Measurements from ENCODE around the gene COP1. TPM values are rescaled to one million over a fixed set of nuclear protein-coding genes. Genes with fewer than 3 reads are reported as not detected.

COP1 gene
- total and polyA plus RNA-seq, 8 donors: 12.3 to 33.1 (median 20.5) TPM

- intact Hi-C loops (cut with DNase I): no loop called here
- Histone ChIP-seq H3K27ac (no peak overlapping the region), H3K4me1 (peaks cover 0 to 7% (median 0%) of the 10 kb centered on the region in 3 donors), H3K27me3 (no peaks in the 10 kb centered on the region), H3K9me3 (no peaks in the 10 kb centered on the region), H3K36me3 (no peaks in the 10 kb centered on the region), H3K4me3 (no peak overlapping the region)
- WGBS, 2 donors: 91 to 92% methylated on average over 7 of the region's 7 CpGs
- no peak for TF ChIP-seq CTCF (IDR thresholded peaks at IDR 0.05)
- no peak for FAIRE-seq
- no peak for ATAC-seq
- DNase-seq: no peak
Measured at GRCh38 chr1:176195547-176195946, 11.5 kb downstream of the COP1 start.

- intact Hi-C loops (cut with DNase I): no loop called here
- H3K27ac ChIP-seq: no peak overlapping the region
- DNase-seq: no peak
- TF ChIP-seq CTCF (IDR thresholded peaks at IDR 0.05): no peak
- no peak for FAIRE-seq
- H3K9me3 ChIP-seq: no peaks in the 10 kb centered on the region
- no peaks in the 10 kb centered on the region for H3K36me3 ChIP-seq
- 78 to 89% methylated on average over 3 of the region's 3 CpGs for WGBS, 2 donors
- no peak overlapping the region for H3K4me3 ChIP-seq
- no peaks in the 10 kb centered on the region for H3K27me3 ChIP-seq
- ATAC-seq: no peak
- peaks cover 0 to 7% (median 0%) of the 10 kb centered on the region in 3 donors for H3K4me1 ChIP-seq
Measured at GRCh38 chr1:176193663-176194062, 13.4 kb downstream of the COP1 start.

GRCh38 chr1:176193023-176193422 lies 14.1 kb downstream of the COP1 start:
- H3K4me3 ChIP-seq: no peak overlapping the region
- TF ChIP-seq CTCF (IDR thresholded peaks at IDR 0.05): no peak
- no peaks in the 10 kb centered on the region for H3K27me3 ChIP-seq
- ATAC-seq (no peak), DNase-seq (no peak), FAIRE-seq (no peak)
- intact Hi-C loops (cut with DNase I): no loop called here
- peaks cover 0 to 7% (median 0%) of the 10 kb centered on the region in 3 donors for H3K4me1 ChIP-seq
- no peak overlapping the region for H3K27ac ChIP-seq
- no peaks in the 10 kb centered on the region for H3K9me3 ChIP-seq
- H3K36me3 ChIP-seq: no peaks in the 10 kb centered on the region
- WGBS, 2 donors: 54 to 63% methylated on average over 1 of the region's 1 CpG

GRCh38 chr1:176188604-176189003 lies 18.5 kb downstream of the COP1 start:
- H3K4me1 ChIP-seq: peaks cover 0 to 7% (median 0%) of the 10 kb centered on the region in 3 donors
- FAIRE-seq: no peak
- no peaks in the 10 kb centered on the region for H3K36me3 ChIP-seq
- no peaks in the 10 kb centered on the region for H3K9me3 ChIP-seq
- 97 to 98% methylated on average over 2 of the region's 2 CpGs for WGBS, 2 donors
- intact Hi-C loops (cut with DNase I): no loop called here
- no peak overlapping the region for H3K27ac ChIP-seq
- ATAC-seq: no peak
- H3K4me3 ChIP-seq: no peak overlapping the region
- no peak for TF ChIP-seq CTCF (IDR thresholded peaks at IDR 0.05)
- no peak for DNase-seq
- H3K27me3 ChIP-seq: no peaks in the 10 kb centered on the region

GRCh38 chr1:176187001-176187400 lies 20.1 kb downstream of the COP1 start:
- WGBS, 2 donors: 97 to 98% methylated on average over 3 of the region's 3 CpGs
- intact Hi-C loops (cut with DNase I): no loop called here
- no peaks in the 10 kb centered on the region for H3K36me3 ChIP-seq
- DNase-seq: no peak
- H3K4me3 ChIP-seq: no peak overlapping the region
- no peaks in the 10 kb centered on the region for H3K4me1 ChIP-seq
- no peak for FAIRE-seq
- TF ChIP-seq CTCF (IDR thresholded peaks at IDR 0.05): no peak
- no peak overlapping the region for H3K27ac ChIP-seq
- H3K27me3 ChIP-seq: no peaks in the 10 kb centered on the region
- ATAC-seq: no peak
- no peaks in the 10 kb centered on the region for H3K9me3 ChIP-seq
